PFSK-1 (cell line): Measurements from ENCODE around the gene BARX1.

ENCODE experiments used
- FOXP2 ChIP-seq: optimal IDR thresholded peaks from 2 replicates; pipeline ENCODE3; 2011; ENCODE audit warnings: borderline replicate concordance, control low read depth, inconsistent platforms; ENCODE audit not compliant: insufficient read depth; ENCODE audit errors: extremely low read length, extremely low read depth
- POLR2AphosphoS5 ChIP-seq: IDR thresholded peaks from 2 replicates; pipeline ENCODE4 v1.6.1; 2012; ENCODE audit warnings: low read depth, mild to moderate bottlenecking, control low read depth, low read length, moderate library complexity
- REST ChIP-seq, 2 experiments: IDR thresholded peaks; 2 replicates each; pipeline versions ENCODE4 v1.6.1 to v1.8.0; 2011 to 2012; ENCODE audit warnings: low read depth in 2 of 2, low read length in 2 of 2, control low read depth in 1 of 2, inconsistent platforms in 1 of 2, mild to moderate bottlenecking in 1 of 2, moderate library complexity in 1 of 2; ENCODE audit not compliant: insufficient read depth in 1 of 2
- SIN3A ChIP-seq: IDR thresholded peaks from 2 replicates; pipeline ENCODE4 v1.6.1; 2012; ENCODE audit warnings: mild to moderate bottlenecking, low read length, moderate library complexity, borderline replicate concordance; ENCODE audit not compliant: insufficient read depth
- TAF1 ChIP-seq: IDR thresholded peaks from 2 replicates; pipeline ENCODE4 v1.6.1; 2012; ENCODE audit warnings: low read length, control low read depth, borderline replicate concordance; ENCODE audit not compliant: insufficient read depth

The BARX1 gene

GRCh38 chr9:93994132-93994531 is 39.0 kb upstream of the BARX1 start:
- TF ChIP-seq FOXP2 = no peak
- no peak for TF ChIP-seq TAF1
- no peak for TF ChIP-seq REST (IDR thresholded peaks at IDR 0.05; ENCODE audit: insufficient read depth in 1 of 2, low read depth in 2 of 2, low read length in 2 of 2)
- TF ChIP-seq POLR2AphosphoS5 = no peak
- TF ChIP-seq SIN3A = no peak

GRCh38 chr9:93992830-93993229 is 37.7 kb upstream of the BARX1 start:
- TF ChIP-seq POLR2AphosphoS5 (no peak), SIN3A (no peak), REST (IDR thresholded peaks at IDR 0.05; ENCODE audit: insufficient read depth in 1 of 2, low read depth in 2 of 2, low read length in 2 of 2) (no peak), FOXP2 (no peak), TAF1 (no peak)

- TF ChIP-seq POLR2AphosphoS5 = no peak
- no peak for TF ChIP-seq FOXP2
- no peak for TF ChIP-seq TAF1
- no peak for TF ChIP-seq REST (IDR thresholded peaks at IDR 0.05; ENCODE audit: insufficient read depth in 1 of 2, low read depth in 2 of 2, low read length in 2 of 2)
- no peak for TF ChIP-seq SIN3A
These were observed 35.3 kb upstream of the BARX1 start for GRCh38 chr9:93990448-93990847.

GRCh38 chr9:93988056-93988455 is 32.9 kb upstream of the BARX1 start:
- TF ChIP-seq FOXP2 (no peak), TAF1 (no peak), SIN3A (no peak), REST (IDR thresholded peaks at IDR 0.05; ENCODE audit: insufficient read depth in 1 of 2, low read depth in 2 of 2, low read length in 2 of 2) (no peak), POLR2AphosphoS5 (no peak)

GRCh38 chr9:93984860-93985259 is 29.7 kb upstream of the BARX1 start:
- TF ChIP-seq TAF1 (no peak), REST (IDR thresholded peaks at IDR 0.05; ENCODE audit: insufficient read depth in 1 of 2, low read depth in 2 of 2, low read length in 2 of 2) (no peak), FOXP2 (no peak), POLR2AphosphoS5 (no peak), SIN3A (no peak)
